HL-60 (cell line): ENCODE results near the gene CRYBG3.

Experiments used
- GABPA ChIP-seq: IDR thresholded peaks from 2 replicates; pipeline ENCODE4 v1.6.1; 2012; ENCODE audit warnings: low read depth
- POLR2AphosphoS5 ChIP-seq: IDR thresholded peaks from 2 replicates; pipeline ENCODE4 v1.6.1; 2012; ENCODE audit warnings: low read depth
- TF ChIP-seq, protein P1 (sequence below): IDR thresholded peaks from one replicate; pipeline ENCODE4 v1.5.1; 2011; ENCODE audit warnings: low read length, control low read depth, inconsistent platforms; ENCODE audit not compliant: insufficient read depth
- TF ChIP-seq, protein P2 (sequence below): IDR thresholded peaks from 2 replicates; pipeline ENCODE4 v1.6.1; 2012; ENCODE audit warnings: low read depth; ENCODE audit not compliant: insufficient replicate concordance

GRCh38 chr3:97822359-97822775 is 556 bp downstream of the CRYBG3 start:
- TF ChIP-seq, protein P1, sequence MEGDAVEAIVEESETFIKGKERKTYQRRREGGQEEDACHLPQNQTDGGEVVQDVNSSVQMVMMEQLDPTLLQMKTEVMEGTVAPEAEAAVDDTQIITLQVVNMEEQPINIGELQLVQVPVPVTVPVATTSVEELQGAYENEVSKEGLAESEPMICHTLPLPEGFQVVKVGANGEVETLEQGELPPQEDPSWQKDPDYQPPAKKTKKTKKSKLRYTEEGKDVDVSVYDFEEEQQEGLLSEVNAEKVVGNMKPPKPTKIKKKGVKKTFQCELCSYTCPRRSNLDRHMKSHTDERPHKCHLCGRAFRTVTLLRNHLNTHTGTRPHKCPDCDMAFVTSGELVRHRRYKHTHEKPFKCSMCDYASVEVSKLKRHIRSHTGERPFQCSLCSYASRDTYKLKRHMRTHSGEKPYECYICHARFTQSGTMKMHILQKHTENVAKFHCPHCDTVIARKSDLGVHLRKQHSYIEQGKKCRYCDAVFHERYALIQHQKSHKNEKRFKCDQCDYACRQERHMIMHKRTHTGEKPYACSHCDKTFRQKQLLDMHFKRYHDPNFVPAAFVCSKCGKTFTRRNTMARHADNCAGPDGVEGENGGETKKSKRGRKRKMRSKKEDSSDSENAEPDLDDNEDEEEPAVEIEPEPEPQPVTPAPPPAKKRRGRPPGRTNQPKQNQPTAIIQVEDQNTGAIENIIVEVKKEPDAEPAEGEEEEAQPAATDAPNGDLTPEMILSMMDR: no peak
- no peak for TF ChIP-seq POLR2AphosphoS5
- TF ChIP-seq, protein P2, sequence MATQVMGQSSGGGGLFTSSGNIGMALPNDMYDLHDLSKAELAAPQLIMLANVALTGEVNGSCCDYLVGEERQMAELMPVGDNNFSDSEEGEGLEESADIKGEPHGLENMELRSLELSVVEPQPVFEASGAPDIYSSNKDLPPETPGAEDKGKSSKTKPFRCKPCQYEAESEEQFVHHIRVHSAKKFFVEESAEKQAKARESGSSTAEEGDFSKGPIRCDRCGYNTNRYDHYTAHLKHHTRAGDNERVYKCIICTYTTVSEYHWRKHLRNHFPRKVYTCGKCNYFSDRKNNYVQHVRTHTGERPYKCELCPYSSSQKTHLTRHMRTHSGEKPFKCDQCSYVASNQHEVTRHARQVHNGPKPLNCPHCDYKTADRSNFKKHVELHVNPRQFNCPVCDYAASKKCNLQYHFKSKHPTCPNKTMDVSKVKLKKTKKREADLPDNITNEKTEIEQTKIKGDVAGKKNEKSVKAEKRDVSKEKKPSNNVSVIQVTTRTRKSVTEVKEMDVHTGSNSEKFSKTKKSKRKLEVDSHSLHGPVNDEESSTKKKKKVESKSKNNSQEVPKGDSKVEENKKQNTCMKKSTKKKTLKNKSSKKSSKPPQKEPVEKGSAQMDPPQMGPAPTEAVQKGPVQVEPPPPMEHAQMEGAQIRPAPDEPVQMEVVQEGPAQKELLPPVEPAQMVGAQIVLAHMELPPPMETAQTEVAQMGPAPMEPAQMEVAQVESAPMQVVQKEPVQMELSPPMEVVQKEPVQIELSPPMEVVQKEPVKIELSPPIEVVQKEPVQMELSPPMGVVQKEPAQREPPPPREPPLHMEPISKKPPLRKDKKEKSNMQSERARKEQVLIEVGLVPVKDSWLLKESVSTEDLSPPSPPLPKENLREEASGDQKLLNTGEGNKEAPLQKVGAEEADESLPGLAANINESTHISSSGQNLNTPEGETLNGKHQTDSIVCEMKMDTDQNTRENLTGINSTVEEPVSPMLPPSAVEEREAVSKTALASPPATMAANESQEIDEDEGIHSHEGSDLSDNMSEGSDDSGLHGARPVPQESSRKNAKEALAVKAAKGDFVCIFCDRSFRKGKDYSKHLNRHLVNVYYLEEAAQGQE: no peak
- no peak for TF ChIP-seq GABPA
